Activated T-helper 1 cell treated with anti-CD3 and anti-CD28 coated beads, Interleukin-12 subunit alpha, Interleukin-12 subunit beta, Interleukin-2, Interleukin-4 antibody, amounts not matched to agents 30 ng/mL and 10 ng/mL and 1 ng/mL, durations not matched to agents 14 hours and 24 hours and 36 hours (primary cell): ENCODE data around the gene NOTCH3. TPM values are rescaled to one million over a fixed set of nuclear protein-coding genes. Genes with fewer than 3 reads are reported as not detected.

Experiments
- DNase-seq: peaks from one replicate; pipeline ENCODE4 v3.0.0; 2021; ENCODE audit warnings: low spot score
- H3K27ac Mint-ChIP-seq: one replicate; pipeline ENCODE4 v1.8.0; 2021; ENCODE audit warnings: mild to moderate bottlenecking, mixed read lengths
- H3K27me3 Mint-ChIP-seq: one replicate; pipeline ENCODE4 v1.8.0; 2022; ENCODE audit warnings: mild to moderate bottlenecking, moderate library complexity, mixed read lengths; ENCODE audit not compliant: insufficient read depth
- H3K36me3 Mint-ChIP-seq: one replicate; pipeline ENCODE4 v1.8.0; 2021; ENCODE audit warnings: low read depth, mixed read lengths
- H3K4me1 Mint-ChIP-seq: one replicate; pipeline ENCODE4 v1.8.0; 2021; ENCODE audit warnings: low read depth, mixed read lengths
- H3K4me3 Mint-ChIP-seq: one replicate; pipeline ENCODE4 v1.8.0; 2021; ENCODE audit warnings: mild to moderate bottlenecking, moderate library complexity, mixed read lengths
- H3K9me3 Mint-ChIP-seq: one replicate; pipeline ENCODE4 v1.8.0; 2021; ENCODE audit warnings: mixed read lengths
- intact Hi-C: fragments of 100-400 bp; cut with micrococcal nuclease; formaldehyde crosslinking; loops from one replicate; pipeline ENCODE4 v1.15.1; 2024
- total RNA-seq: library from RNA; stranded (reverse); gene quantifications from 2 replicates; pipeline ENCODE4 v1.2.3, GENCODE V29; 2022

The NOTCH3 gene
- total RNA-seq, 1 donor from 2014 or later: not detected

GRCh38 chr19:15115762-15116615 is 84.8 kb downstream of the NOTCH3 start:
- intact Hi-C loops: no loop called here

GRCh38 chr19:15115080-15115479 is 85.7 kb downstream of the NOTCH3 start:
- DNase-seq: no peak
- intact Hi-C loops: no loop called here
- Mint-ChIP-seq H3K9me3 (no peaks in the 10 kb centered on the region), H3K4me3 (no peak overlapping the region), H3K4me1 (no peaks in the 10 kb centered on the region), H3K27ac (no peak overlapping the region), H3K27me3 (no peaks in the 10 kb centered on the region), H3K36me3 (peaks cover 27% of the 10 kb centered on the region)

More at GRCh38 chr19:15115762-15116615, 84.8 kb downstream of the NOTCH3 start:
- no peaks in the 10 kb centered on the region for H3K27me3 Mint-ChIP-seq
- H3K4me3 Mint-ChIP-seq: no peak overlapping the region
- H3K4me1 Mint-ChIP-seq: no peaks in the 10 kb centered on the region
- H3K27ac Mint-ChIP-seq: no peak overlapping the region
- DNase-seq: no peak
- H3K9me3 Mint-ChIP-seq: no peaks in the 10 kb centered on the region
- H3K36me3 Mint-ChIP-seq: peaks cover 33% of the 10 kb centered on the region

- intact Hi-C loops: no loop called here
- Mint-ChIP-seq H3K9me3 (no peaks in the 10 kb centered on the region), H3K36me3 (peaks cover 22% of the 10 kb centered on the region), H3K4me3 (no peak overlapping the region), H3K4me1 (no peaks in the 10 kb centered on the region), H3K27ac (no peak overlapping the region), H3K27me3 (no peaks in the 10 kb centered on the region)
- DNase-seq: no peak
Measured at GRCh38 chr19:15114153-15114540, 86.6 kb downstream of the NOTCH3 start.

GRCh38 chr19:15113245-15114152 is 87.3 kb downstream of the NOTCH3 start:
- Mint-ChIP-seq H3K27ac (no peak overlapping the region), H3K27me3 (peaks cover under 1% of the 10 kb centered on the region)
- intact Hi-C loops: no loop called here

GRCh38 chr19:15112385-15112784 is 88.4 kb downstream of the NOTCH3 start:
- Mint-ChIP-seq H3K27me3 (peaks cover 8% of the 10 kb centered on the region), H3K4me1 (no peaks in the 10 kb centered on the region), H3K36me3 (peaks cover 8% of the 10 kb centered on the region), H3K9me3 (no peaks in the 10 kb centered on the region), H3K4me3 (no peak overlapping the region), H3K27ac (peak overlapping the region; percentile 3)
- no peak for DNase-seq
- intact Hi-C loops: no loop called here

More at GRCh38 chr19:15113245-15114152, 87.3 kb downstream of the NOTCH3 start:
- Mint-ChIP-seq H3K4me3 (no peak overlapping the region), H3K36me3 (peaks cover 17% of the 10 kb centered on the region), H3K4me1 (no peaks in the 10 kb centered on the region), H3K9me3 (no peaks in the 10 kb centered on the region)
- DNase-seq: no peak

- Mint-ChIP-seq H3K27me3 (peaks cover 8% of the 10 kb centered on the region), H3K4me3 (no peak overlapping the region), H3K36me3 (peaks cover 5% of the 10 kb centered on the region), H3K27ac (no peak overlapping the region), H3K4me1 (no peaks in the 10 kb centered on the region), H3K9me3 (no peaks in the 10 kb centered on the region)
- intact Hi-C loops: no loop called here
- DNase-seq: no peak
Measured at GRCh38 chr19:15111758-15112157, 89.0 kb downstream of the NOTCH3 start.

- Mint-ChIP-seq H3K4me3 (no peak overlapping the region), H3K27me3 (peaks cover 19% of the 10 kb centered on the region), H3K36me3 (peaks cover 1% of the 10 kb centered on the region), H3K27ac (no peak overlapping the region), H3K4me1 (no peaks in the 10 kb centered on the region), H3K9me3 (no peaks in the 10 kb centered on the region)
- intact Hi-C loops: no loop called here
- no peak for DNase-seq
Measured at GRCh38 chr19:15110418-15110815, 90.4 kb downstream of the NOTCH3 start.

GRCh38 chr19:15109768-15110417 is 90.9 kb downstream of the NOTCH3 start:
- intact Hi-C loops: loop anchor here (10.0 kb wide), 1 partner anchor 125 kb away; the partner anchor contains the start of gene EPHX3
- Mint-ChIP-seq H3K27me3 (peaks cover 21% of the 10 kb centered on the region), H3K4me1 (no peaks in the 10 kb centered on the region), H3K36me3 (peaks cover 1% of the 10 kb centered on the region), H3K27ac (no peak overlapping the region), H3K9me3 (peaks cover 4% of the 10 kb centered on the region), H3K4me3 (no peak overlapping the region)
- no peak for DNase-seq

Other genes starting within 250 kb of the NOTCH3 start
- gene SLC1A6, start 221.1 kb downstream of the NOTCH3 start, total RNA-seq: not detected in 2 replicates
- gene CASP14, start 151.5 kb downstream of the NOTCH3 start, total RNA-seq: not detected in 2 replicates
- gene OR1I1, start 118.8 kb downstream of the NOTCH3 start, total RNA-seq: not detected in 2 replicates
- gene SYDE1, start 93.6 kb downstream of the NOTCH3 start, total RNA-seq: 1.6 and 1.7 TPM in 2 replicates
- 0.20 TPM in 1 of 2 replicates, not detected in the other for gene EPHX3, start 31.5 kb upstream of the NOTCH3 start, total RNA-seq
- 122 and 129 TPM in 2 replicates for gene BRD4, start 131.5 kb upstream of the NOTCH3 start, total RNA-seq
- gene AKAP8, start 178.8 kb upstream of the NOTCH3 start, total RNA-seq: 52.7 and 57.5 TPM in 2 replicates
- gene AKAP8L, start 218.0 kb upstream of the NOTCH3 start, total RNA-seq: 73.8 and 77.9 TPM in 2 replicates
- gene WIZ, start 249.0 kb upstream of the NOTCH3 start, total RNA-seq: 37.6 and 38.7 TPM in 2 replicates